Esophagus (tissue), 2 donors: ENCODE data around the gene RNF138. TPM values are rescaled to one million over a fixed set of nuclear protein-coding genes. Genes with fewer than 3 reads are reported as not detected.

Experiments
- H3K27ac ChIP-seq, 2 donors: one replicate each; pipeline ENCODE4 v1.5.1; 2013; ENCODE audit warnings: low read depth in 2 of 2, mild to moderate bottlenecking in 2 of 2, inconsistent platforms in 1 of 2, low read length in 1 of 2, moderate library complexity in 1 of 2
- H3K27me3 ChIP-seq, 2 donors: one replicate each; pipeline ENCODE4 v1.6.1; 2013; ENCODE audit warnings: low read length in 2 of 2, control low read depth in 1 of 2, mild to moderate bottlenecking in 1 of 2; ENCODE audit not compliant: insufficient read depth in 2 of 2, control insufficient read depth in 1 of 2
- H3K36me3 ChIP-seq, 2 donors: one replicate each; pipeline ENCODE4 v1.6.1; 2013; ENCODE audit warnings: low read length in 1 of 2; ENCODE audit not compliant: control insufficient read depth in 2 of 2, insufficient read depth in 2 of 2
- H3K4me1 ChIP-seq, 2 donors: one replicate each; pipeline ENCODE4 v1.6.1; 2013; ENCODE audit warnings: low read length in 1 of 2; ENCODE audit not compliant: control insufficient read depth in 2 of 2, insufficient read depth in 2 of 2
- H3K4me3 ChIP-seq, 2 donors: one replicate each; pipeline ENCODE4 v1.5.1; 2013; ENCODE audit warnings: low read length in 2 of 2, mild to moderate bottlenecking in 2 of 2, low read depth in 1 of 2, moderate library complexity in 1 of 2
- H3K9me3 ChIP-seq, 2 donors: one replicate each; pipeline ENCODE4 v1.6.1; 2013; ENCODE audit warnings: mild to moderate bottlenecking in 2 of 2, low read depth in 1 of 2, low read length in 1 of 2, moderate library complexity in 1 of 2; ENCODE audit not compliant: control insufficient read depth in 2 of 2, insufficient read depth in 1 of 2
- WGBS, 2 donors: extraction: QIAGEN DNeasy Blood & Tissue Kit; methylation state at CpG; one replicate each; pipeline ENCODE4 v1.1.7; 2013; 5-methylcytosine and 5-hydroxymethylcytosine counted together
- polyA plus RNA-seq, 2 donors: library from polyadenylated mRNA; stranded (reverse); fragments of 200-250 nt; gene quantifications; one replicate each; pipeline ENCODE4 v1.2.3, GENCODE V29; 2013
- donor health status: healthy with polysubstance abuse.
- donor health status: Bipolar disorder and iron deficiency.

The RNF138 gene
- polyA plus RNA-seq, 2 donors: 7.4 to 11.9 TPM

- 3 to 4% methylated on average over 7 of the region's 7 CpGs for WGBS, 2 donors
- H3K9me3 ChIP-seq: no peaks in the 10 kb centered on the region
- H3K36me3 ChIP-seq: peaks cover 0 to 3% of the 10 kb centered on the region in 2 donors
- H3K4me1 ChIP-seq: no peaks in the 10 kb centered on the region
- peak overlapping the region; percentile 82 to 97 for H3K4me3 ChIP-seq
- H3K27ac ChIP-seq: peak overlapping the region; percentile 58 to 96
- H3K27me3 ChIP-seq: no peaks in the 10 kb centered on the region
These were observed 1.8 kb downstream of the RNF138 start for GRCh38 chr18:32093523-32093922.

DNA sequence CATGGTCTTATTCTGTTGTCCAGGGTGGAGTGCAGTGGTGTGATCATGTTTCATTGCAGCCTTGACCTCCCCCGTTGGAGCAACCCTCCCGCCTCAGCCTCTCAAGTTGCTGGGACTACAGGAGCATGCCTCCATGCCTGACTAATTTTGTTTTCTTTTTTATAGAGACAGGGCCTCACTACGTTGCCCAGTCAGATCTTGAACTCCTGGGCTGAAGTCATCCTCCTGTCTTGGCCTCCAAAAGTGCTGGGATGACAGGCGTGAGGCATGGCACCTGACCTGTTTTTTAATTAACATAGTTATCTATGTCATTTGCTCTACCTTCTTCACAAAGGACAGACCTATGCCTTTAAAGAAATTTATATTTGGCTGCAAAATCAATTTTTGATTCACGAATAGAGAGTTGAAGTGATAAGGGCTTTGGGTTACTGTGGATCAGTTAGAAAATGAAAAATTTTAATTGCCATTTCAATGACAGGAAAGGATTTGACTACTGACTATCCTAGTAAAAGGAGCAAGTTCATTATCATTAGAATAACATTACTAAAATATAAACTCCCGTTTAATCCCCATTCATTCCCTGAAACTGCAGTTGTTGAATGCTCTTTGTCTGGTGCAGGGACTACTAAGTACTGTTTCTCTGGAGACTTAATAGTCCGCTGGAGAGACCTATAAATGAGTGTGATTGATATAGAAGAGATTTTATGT lies 3.7 kb downstream of the RNF138 start:
- H3K4me3 ChIP-seq: no peak overlapping the region
- H3K4me1 ChIP-seq: no peaks in the 10 kb centered on the region
- WGBS, 2 donors: 81 to 86% methylated on average over 7 of the region's 7 CpGs
- H3K27me3 ChIP-seq: no peaks in the 10 kb centered on the region
- H3K27ac ChIP-seq: no peak overlapping the region
- peaks cover 0 to 3% of the 10 kb centered on the region in 2 donors for H3K36me3 ChIP-seq
- H3K9me3 ChIP-seq: no peaks in the 10 kb centered on the region

DNA sequence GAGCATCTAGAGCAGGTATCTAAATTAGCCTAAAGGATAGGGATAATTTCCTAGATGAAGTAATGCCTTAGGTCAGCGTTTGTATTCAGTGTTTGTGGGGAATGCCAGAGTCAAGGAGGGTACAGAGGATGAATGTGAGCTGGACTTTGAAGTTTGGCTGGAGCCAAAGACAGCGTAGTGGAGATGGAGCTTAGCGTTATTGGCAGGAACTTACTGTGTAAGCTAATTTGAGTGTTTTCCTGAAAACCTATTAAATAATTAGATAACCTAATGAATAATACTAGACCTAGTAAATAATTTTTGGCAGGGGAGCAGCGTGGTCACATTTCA lies 4.2 kb downstream of the RNF138 start:
- H3K27ac ChIP-seq: no peak overlapping the region
- no peaks in the 10 kb centered on the region for H3K9me3 ChIP-seq
- peaks cover 0 to 3% of the 10 kb centered on the region in 2 donors for H3K36me3 ChIP-seq
- 71 to 75% methylated on average over 4 of the region's 4 CpGs for WGBS, 2 donors
- H3K27me3 ChIP-seq: no peaks in the 10 kb centered on the region
- H3K4me3 ChIP-seq: no peak overlapping the region
- H3K4me1 ChIP-seq: no peaks in the 10 kb centered on the region

GRCh38 chr18:32096946-32097345 lies 5.3 kb downstream of the RNF138 start:
- H3K27me3 ChIP-seq: no peaks in the 10 kb centered on the region
- peaks cover 0 to 3% of the 10 kb centered on the region in 2 donors for H3K36me3 ChIP-seq
- H3K9me3 ChIP-seq: no peaks in the 10 kb centered on the region
- no peaks in the 10 kb centered on the region for H3K4me1 ChIP-seq
- H3K4me3 ChIP-seq: no peak overlapping the region
- WGBS, 2 donors: 63 to 67% methylated on average over 2 of the region's 2 CpGs
- no peak overlapping the region for H3K27ac ChIP-seq

DNA sequence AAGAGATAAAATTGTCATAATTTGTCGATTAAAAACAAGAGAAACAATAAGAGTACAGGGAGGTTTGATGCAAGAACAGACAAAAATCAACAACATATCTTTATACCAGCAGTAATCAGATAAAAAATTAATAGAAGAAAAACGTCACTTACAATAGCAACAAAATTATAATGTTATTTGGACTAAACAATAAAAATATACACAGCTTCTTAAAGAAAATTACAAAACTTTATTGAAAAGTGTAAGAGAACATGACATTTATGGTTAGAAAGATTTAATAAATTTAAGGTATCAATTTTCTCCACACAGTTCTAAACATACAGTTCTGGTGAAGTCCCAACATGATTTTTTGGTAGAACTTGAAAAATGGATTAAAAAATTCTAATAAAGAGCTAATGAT lies 12.8 kb downstream of the RNF138 start:
- 78 to 79% methylated on average over 2 of the region's 2 CpGs for WGBS, 2 donors
- H3K4me3 ChIP-seq: no peak overlapping the region
- no peaks in the 10 kb centered on the region for H3K9me3 ChIP-seq
- no peaks in the 10 kb centered on the region for H3K4me1 ChIP-seq
- no peaks in the 10 kb centered on the region for H3K36me3 ChIP-seq
- H3K27ac ChIP-seq: no peak overlapping the region
- H3K27me3 ChIP-seq: no peaks in the 10 kb centered on the region

GRCh38 chr18:32110005-32110404 lies 18.3 kb downstream of the RNF138 start:
- Histone ChIP-seq H3K27me3 (no peaks in the 10 kb centered on the region), H3K9me3 (no peaks in the 10 kb centered on the region)
- 96 to 97% methylated on average over 3 of the region's 3 CpGs for WGBS, 2 donors

GRCh38 chr18:32111706-32112105 lies 20.0 kb downstream of the RNF138 start:
- H3K4me3 ChIP-seq: no peak overlapping the region
- no peaks in the 10 kb centered on the region for H3K4me1 ChIP-seq
- no peaks in the 10 kb centered on the region for H3K27me3 ChIP-seq
- H3K36me3 ChIP-seq: peaks cover 0 to 3% of the 10 kb centered on the region in 2 donors
- H3K9me3 ChIP-seq: no peaks in the 10 kb centered on the region
- no peak overlapping the region for H3K27ac ChIP-seq
- 78 to 81% methylated on average over 3 of the region's 3 CpGs for WGBS, 2 donors

More at GRCh38 chr18:32110005-32110404, 18.3 kb downstream of the RNF138 start:
- Histone ChIP-seq H3K4me3 (no peak overlapping the region), H3K4me1 (no peaks in the 10 kb centered on the region), H3K27ac (no peak overlapping the region), H3K36me3 (no peaks in the 10 kb centered on the region)

- Histone ChIP-seq H3K9me3 (no peaks in the 10 kb centered on the region), H3K4me3 (no peak overlapping the region), H3K4me1 (no peaks in the 10 kb centered on the region), H3K27ac (no peak overlapping the region), H3K27me3 (no peaks in the 10 kb centered on the region), H3K36me3 (peaks cover 0 to 3% of the 10 kb centered on the region in 2 donors)
- WGBS, 2 donors: 86 to 93% methylated on average over 4 of the region's 4 CpGs
These were observed 21.2 kb downstream of the RNF138 start for GRCh38 chr18:32112826-32113225.

DNA sequence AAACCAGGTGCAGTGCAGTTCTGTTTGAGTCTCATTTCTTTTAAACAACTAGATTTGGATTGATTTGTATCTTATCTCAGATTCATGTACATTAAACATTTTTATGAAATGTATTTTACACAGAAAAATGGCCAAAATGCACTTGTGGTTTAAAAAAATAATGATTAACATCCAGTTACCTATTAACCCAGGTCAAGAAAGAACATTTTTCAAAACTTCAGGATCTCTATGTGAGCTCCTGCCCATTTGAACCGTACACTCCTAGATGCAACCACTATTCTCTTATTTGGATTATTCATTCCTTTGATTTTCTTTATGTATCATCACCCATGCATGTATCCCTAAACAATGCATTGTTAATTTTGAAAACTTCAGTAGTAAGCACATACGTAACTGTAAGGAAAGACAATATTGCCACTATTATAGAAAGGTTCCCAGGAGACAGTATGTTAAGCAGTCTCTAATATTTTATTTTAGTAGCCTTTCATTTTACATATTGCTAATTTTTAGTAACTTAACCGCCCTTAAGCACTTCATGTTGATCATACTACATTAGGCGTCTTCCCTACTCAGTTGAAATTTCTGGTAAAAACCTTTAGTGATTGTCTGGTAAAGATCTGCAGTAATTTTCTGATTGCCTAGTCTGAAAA lies 22.7 kb downstream of the RNF138 start:
- H3K9me3 ChIP-seq: no peaks in the 10 kb centered on the region
- H3K4me3 ChIP-seq: no peak overlapping the region
- H3K4me1 ChIP-seq: no peaks in the 10 kb centered on the region
- WGBS, 2 donors: 89 to 93% methylated on average over 4 of the region's 4 CpGs
- peaks cover 0 to 3% of the 10 kb centered on the region in 2 donors for H3K36me3 ChIP-seq
- no peak overlapping the region for H3K27ac ChIP-seq
- H3K27me3 ChIP-seq: no peaks in the 10 kb centered on the region

GRCh38 chr18:32122039-32122438 lies 30.4 kb downstream of the RNF138 start:
- no peak overlapping the region for H3K27ac ChIP-seq
- no peak overlapping the region for H3K4me3 ChIP-seq
- peaks cover 0 to 2% of the 10 kb centered on the region in 2 donors for H3K36me3 ChIP-seq
- 73 to 89% methylated on average over 5 of the region's 5 CpGs for WGBS, 2 donors
- H3K4me1 ChIP-seq: no peaks in the 10 kb centered on the region
- H3K9me3 ChIP-seq: no peaks in the 10 kb centered on the region
- no peaks in the 10 kb centered on the region for H3K27me3 ChIP-seq
